HG03575 (cell line): ENCODE data around the gene TBX2.
"Not testable (repeated sequence)": the region's sequence is repeated elsewhere in the genome, so short reads cannot be mapped to it uniquely, and the experiment has no call there.

Experiments used
- ATAC-seq: cut with Tn5 transposase; IDR thresholded peaks from one replicate; pipeline ENCODE4 v1.9.1; 2021; ENCODE audit not compliant: unreplicated experiment, insufficient number of reproducible peaks, low FRiP score; ENCODE audit errors: extremely low read depth

TBX2 gene

GRCh38 chr17:61399131-61400065 lies at the start of gene TBX2:
Gene TBX2, plus strand, starts transcription at chr17:61399843. Its CDS starts 334 bp downstream, at chr17:61400177.
- no peak for ATAC-seq

- ATAC-seq: no peak
Observed at GRCh38 chr17:61351745-61352407, 47.8 kb upstream of the TBX2 start.

DNA sequence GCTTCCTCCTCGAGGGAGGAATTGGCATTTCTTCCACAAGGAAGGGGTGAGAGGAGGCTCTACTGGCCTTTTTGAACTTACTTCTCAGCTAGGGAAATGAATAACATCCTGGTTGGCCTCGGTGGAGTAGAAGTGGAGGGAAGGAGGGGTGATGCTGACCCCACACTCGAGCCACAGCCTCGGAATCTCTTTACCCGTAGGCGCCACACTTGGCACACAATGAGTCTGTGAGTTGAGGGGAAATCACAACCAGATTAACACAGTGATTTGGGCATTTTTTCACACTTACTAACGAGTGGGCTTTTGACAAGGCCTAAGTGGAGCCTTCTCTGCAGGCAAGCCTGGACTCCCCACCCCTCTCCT lies 47.3 kb upstream of the TBX2 start:
- no peak for ATAC-seq

DNA sequence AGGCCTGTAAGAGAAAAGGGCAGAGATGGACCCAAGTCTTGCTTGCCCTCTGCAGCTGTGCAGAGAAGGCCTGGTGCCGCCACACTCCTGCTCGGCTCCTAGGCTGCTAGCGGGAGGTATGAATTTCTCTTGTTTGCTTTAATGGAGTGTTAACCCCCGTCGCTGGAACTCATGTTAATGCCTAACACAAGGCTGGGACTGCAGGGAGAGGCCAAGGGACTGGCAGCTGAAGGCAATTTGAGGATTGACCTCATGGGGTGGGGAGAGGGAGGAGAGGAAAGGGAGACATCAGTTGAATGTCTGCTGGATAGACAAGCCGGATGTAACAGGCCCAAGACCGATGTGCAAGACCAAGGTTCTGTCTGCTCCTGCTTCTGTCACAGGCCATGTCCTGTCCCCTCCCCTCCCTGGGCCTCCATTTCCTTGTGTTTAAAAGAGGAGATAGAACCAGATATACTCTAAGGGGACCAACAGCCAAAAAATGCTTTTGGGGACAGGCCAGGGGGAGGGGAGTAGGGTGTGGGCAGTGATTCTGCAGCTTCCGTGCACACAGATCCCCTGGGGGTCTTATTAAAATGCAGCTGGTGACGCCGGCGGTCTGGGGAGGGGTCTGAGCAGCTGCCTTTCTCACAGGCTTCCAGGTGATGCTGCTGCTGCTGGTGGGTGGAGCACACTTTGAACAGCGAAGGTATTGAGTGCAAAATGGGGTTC lies 46.7 kb upstream of the TBX2 start:
- no peak for ATAC-seq

- no peak for ATAC-seq
Observed at GRCh38 chr17:61353615-61354014, 46.0 kb upstream of the TBX2 start.

DNA sequence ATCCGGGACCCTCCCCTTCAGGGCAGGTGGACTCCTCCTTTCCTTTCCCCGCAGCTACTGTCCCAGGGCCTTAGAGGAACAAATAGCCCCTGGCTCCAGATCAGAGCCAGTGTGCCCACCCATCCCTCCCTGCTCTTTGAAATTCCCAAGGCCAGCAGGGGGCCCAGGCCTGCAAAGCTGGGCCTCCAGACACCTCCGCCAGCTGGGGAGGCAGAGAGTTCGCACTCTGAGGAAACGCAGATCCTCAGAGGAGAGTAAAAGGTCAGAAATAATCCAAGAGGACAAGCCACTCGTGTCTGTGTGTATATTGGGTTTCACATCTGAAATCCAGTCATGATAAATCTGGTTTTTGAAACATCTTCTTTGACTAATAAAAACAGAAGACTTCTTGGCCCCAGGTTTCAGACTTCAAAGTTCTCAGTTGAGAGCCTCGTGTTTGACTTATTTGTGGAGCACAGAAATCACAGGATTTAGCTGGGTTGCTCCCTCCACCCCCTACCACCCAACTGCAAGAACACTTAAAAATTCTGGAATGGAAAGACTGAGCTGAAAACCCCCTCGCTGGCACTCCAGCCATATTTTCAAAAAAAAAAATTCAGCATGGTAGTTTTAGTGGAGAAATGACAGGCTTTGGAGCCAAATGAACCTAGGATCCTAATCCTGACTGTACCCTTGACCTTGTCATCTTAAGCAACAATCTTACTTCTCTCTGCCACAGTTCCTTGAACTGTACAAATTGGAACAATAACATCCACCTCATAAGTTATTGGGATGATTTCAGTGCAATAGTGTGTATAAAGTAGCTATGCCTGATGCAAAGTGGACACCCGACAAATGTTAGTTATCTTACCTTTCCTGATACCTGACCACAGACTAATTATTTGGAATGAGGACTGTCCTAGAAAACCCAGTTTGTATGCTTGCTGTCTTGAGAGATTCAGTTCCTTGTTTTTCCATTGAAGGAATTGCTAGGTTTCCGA lies 44.5 kb upstream of the TBX2 start:
- no peak for ATAC-seq

- ATAC-seq: not testable (repeated sequence)
Observed at GRCh38 chr17:61357061-61357460, 42.6 kb upstream of the TBX2 start.

GRCh38 chr17:61359513-61359912 lies 40.1 kb upstream of the TBX2 start:
- ATAC-seq: not testable (repeated sequence)

GRCh38 chr17:61360318-61360943 lies 39.2 kb upstream of the TBX2 start:
- no peak for ATAC-seq

DNA sequence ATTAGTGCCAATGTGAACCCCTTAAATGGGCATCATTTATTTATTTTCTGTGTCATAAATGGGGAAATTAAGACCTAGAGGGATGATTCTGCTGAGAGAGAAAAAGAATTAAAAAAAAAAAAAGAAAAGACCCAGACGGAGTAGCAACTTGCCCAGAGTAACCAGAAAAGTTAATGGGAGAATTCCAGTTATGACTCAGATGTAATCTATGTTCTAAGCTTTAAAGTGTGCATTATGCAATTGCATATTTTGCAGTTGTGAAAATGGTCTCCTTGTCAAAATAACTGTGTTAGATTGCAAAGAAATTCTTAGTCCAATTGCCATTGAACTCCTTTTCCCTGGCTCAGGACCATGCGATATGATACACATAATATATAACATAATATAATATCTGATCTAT lies 38.6 kb upstream of the TBX2 start:
- no peak for ATAC-seq

DNA sequence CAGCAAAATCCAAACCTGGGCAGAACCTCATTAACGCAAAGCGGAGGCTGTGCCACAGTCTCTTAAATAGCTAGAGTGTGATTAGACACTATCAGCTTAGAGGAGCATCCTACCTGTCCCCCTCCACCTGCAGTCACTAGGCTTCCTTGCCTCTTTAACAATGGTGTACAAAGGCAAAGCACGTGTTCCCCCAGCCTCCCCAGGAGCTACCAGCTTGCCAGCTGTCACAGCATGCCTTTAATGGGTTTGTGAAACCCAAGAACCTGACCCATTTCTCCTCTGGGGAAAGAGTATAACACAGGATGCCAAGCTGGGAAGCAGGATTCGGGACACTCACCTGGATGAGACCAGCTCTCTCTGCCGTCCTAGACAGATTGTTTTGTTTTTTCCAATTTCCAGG lies 37.2 kb upstream of the TBX2 start:
- no peak for ATAC-seq

DNA sequence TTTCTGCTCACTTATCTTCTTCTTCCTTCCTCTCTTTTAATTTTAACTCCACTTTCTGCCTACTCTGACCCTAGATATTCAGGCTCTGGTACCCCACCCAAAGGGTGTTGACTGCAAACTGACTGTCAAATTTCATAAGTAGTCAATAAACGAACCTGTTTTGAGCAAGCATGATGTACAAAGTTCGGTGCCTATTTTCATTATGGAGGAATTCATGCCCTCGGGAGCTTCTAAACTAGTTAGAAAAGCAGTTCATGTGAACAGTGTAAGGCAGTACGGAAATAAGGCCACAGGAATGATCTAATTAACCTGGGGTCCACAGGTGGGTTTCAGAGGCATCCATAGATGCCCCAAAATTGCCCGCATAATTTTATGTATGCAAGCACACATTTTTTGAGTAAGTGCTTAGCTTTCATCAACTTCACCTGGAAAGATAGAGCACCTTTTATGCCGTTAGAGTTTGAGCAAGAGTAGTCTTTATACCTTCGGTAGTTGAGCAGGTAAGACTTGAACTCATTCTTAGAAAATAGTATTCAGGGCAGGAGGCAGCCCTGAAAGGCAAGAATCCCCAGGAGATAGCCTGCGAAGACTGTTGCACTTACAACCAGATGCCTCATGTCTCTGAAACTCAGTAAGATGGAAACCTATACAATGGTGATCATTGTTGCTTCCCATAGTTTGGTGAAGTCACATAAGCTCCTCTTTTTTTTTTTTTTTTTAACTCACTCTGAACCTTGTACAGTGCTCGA lies 36.6 kb upstream of the TBX2 start:
- ATAC-seq: no peak

DNA sequence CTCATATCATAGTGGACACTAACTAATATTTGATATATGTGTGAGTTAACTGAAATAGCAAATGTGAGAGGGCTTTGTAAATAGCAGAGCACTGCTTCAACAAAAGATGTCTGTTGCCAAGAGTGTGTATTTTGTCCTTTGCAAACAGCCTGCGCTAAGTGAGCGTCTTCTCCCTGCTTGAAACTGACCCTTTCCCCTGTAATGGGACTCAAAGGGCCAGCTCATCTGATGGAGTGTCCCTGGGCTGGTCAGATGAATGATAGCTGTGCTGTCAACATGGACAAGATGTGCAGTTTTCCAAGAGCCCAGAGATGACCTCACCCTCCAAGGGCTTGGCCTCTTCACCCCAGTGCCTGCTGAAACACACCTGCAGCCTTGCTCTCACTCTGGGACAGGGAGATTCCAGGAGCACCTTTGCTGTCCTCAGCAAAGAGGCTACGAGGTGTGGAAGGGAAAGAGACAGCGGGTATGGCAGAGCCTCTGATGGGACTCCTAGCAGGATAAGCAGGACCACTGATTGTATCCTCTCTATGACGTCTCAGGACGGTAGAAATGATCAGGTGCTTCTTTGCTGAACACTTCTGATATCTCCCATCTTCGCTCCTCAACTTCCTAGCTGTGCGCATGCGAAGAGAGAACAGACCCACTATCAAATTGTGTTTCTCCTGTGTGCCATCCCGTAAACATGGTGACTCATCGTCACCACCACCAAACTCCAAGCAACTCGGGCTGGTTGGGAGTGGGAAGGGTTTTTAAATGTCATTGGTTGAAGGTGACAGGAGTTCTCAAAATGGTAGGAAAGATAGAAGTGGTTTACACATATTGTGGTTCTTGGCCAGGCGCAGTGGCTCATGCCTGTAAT lies 35.8 kb upstream of the TBX2 start:
- ATAC-seq: no peak

DNA sequence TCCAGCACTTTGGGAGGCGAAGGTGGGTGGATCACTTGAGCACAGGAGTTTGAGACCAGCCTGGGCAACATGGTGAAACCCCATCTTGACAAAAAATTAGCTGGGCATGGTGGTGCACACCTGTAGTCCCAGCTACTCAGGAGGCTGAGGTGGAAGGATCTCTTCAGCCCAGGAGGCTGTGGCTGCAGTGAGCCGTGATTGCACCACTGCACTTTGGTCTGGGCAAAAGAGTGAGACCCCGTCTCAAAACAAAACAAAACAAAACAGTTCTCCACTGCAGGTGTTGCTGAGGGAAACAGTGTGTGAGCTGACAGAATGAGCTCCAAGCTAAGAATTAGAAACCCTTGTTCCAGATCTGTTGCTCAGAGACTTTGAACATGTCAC lies 35.2 kb upstream of the TBX2 start:
- ATAC-seq: no peak

DNA sequence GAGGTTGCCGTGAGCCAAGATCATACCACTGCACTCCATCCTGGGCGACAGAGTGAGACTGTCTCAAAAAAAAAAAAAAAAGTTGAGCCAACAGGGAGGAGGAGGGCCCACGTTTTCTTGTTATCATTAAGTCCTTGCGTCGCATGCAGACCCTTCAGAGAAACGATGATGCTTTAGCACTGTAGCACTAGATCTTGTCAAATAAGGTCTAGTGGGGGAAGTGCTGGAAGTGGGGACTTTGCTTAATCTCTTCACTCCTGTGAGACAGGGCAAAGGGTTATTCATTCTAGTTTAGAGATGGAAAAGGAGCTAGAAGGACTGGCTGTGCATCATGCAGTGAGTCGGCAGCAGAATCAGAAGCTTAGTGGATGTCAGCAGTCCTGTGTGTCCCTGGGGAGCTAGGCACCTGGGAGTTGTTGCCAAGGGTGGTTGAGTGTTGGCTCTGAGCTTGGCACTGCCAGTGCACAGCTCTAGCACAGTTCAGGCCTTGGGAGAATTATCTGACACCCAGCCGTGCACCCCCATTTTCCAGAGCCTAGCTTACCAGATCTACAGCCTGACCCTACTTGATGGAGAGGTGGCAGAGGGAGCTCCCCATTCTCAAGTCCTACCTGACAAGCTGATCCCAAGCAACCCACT lies 33.4 kb upstream of the TBX2 start:
- ATAC-seq: no peak

- ATAC-seq: no peak
Observed at GRCh38 chr17:61366715-61367413, 32.8 kb upstream of the TBX2 start.
